Esophagus squamous epithelium (tissue), 5 donors: Measurements from ENCODE around the gene MYO15B. TPM values are rescaled to one million over a fixed set of nuclear protein-coding genes. Genes with fewer than 3 reads are reported as not detected.

Source experiments
- DNase-seq: peaks from one replicate; lab custom pipeline; 2025; lab: John Stamatoyannopoulos, UW
- H3K27ac ChIP-seq, 4 donors: fragments of 200-600 bp; sonication (generic); one replicate each; pipeline ENCODE4 v1.5.1; 2016 to 2019; ENCODE audit warnings: mild to moderate bottlenecking in 1 of 4
- H3K27me3 ChIP-seq, 4 donors: fragments of 200-600 bp; sonication (generic); 1 replicate in 3 of 4; 2 replicates in 1 of 4; pipeline versions ENCODE4 v1.5.1 to v1.6.0; 2017 to 2021; ENCODE audit warnings: antibody characterized with exemption in 1 of 4
- H3K36me3 ChIP-seq, 3 donors: fragments of 200-600 bp; sonication (generic); one replicate each; pipeline ENCODE4 v1.5.1; 2016 to 2019
- H3K4me1 ChIP-seq, 3 donors: fragments of 200-600 bp; sonication (generic); one replicate each; pipeline ENCODE4 v1.5.1; 2017 to 2019
- H3K4me3 ChIP-seq, 4 donors: fragments of 200-600 bp; sonication (generic); 1 replicate in 3 of 4; 2 replicates in 1 of 4; pipeline ENCODE4 v1.5.1; 2016 to 2019; ENCODE audit warnings: mild to moderate bottlenecking in 2 of 4, moderate library complexity in 1 of 4
- H3K9me3 ChIP-seq, 3 donors: fragments of 200-600 bp; sonication (generic); one replicate each; pipeline ENCODE4 v1.5.1; 2016 to 2019
- POLR2A ChIP-seq, 4 donors: fragments of 450-650 bp; IDR thresholded peaks; one replicate each; pipeline ENCODE4 v1.6.1; 2017; ENCODE audit warnings: antibody characterized with exemption in 4 of 4, mild to moderate bottlenecking in 4 of 4, moderate library complexity in 3 of 4
- WGBS, 2 donors: methylation state at CpG; one replicate each; pipeline ENCODE4 v1.1.5; 2018; 5-methylcytosine and 5-hydroxymethylcytosine counted together
- intact Hi-C: fragments of 100-400 bp; cut with DNase I; formaldehyde crosslinking; loops from one replicate; pipeline ENCODE4 v1.15.0; 2022
- total RNA-seq, 4 donors: library from RNA; depleted of rRNA; stranded (reverse); fragments of >200 nt; gene quantifications; one replicate each; pipeline ENCODE4 v1.1.0, GENCODE V29; 2016
- TF ChIP-seq, protein P1 (sequence below), 6 experiments: fragments of 450-650 bp in 4 of 6; fragments of 200-600 bp in 2 of 6; sonication (generic) in 2 of 6; IDR thresholded peaks; one replicate each; pipeline ENCODE4 v1.5.1; 2016 to 2019; ENCODE audit warnings: antibody characterized with exemption in 6 of 6, mild to moderate bottlenecking in 4 of 6, moderate library complexity in 4 of 6
- donor health status: DM: yes; HTN: yes; CAD: no.

MYO15B gene
- total RNA-seq, 4 donors from 2014 or later: 6.3 to 60.7 (median 10.4) TPM

DNA sequence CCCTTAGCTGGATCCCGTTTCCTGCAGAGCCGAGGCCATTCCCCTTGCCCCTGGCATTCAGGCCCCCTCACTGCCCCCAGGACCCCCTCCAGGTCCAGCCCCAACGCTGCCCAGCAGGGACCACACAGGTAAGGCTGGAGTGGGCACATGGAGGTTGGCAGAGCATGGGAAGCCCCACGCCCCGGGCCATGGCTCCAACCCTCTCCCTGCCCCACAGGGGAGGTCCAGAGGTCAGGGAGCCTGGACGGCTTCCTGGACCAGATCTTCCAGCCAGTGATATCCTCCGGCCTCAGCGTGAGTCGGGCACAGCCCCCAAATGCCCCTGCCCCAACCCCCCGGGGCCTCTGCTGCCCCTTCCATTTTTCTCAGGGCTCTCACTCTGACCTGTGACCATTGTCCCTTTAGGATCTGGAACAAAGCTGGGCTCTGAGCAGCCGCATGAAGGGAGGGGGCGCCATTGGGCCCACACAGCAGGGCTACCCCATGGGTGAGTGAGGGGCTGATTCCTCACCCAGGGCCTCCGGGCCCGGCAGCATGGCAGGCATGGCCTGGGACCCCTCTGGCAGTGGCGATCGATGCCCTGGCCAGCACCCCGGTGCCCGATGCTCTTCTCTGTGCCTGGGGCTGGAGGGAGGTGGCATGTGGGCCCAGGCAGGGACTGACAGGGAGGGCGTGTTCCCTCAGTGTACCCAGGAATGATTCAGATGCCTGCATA, 27.1 kb downstream of the MYO15B start:
- intact Hi-C loops: no loop called here
- Histone ChIP-seq H3K36me3 (peaks cover 0 to 82% (median 0%) of the 10 kb centered on the region in 3 donors), H3K27me3 (no peaks in the 10 kb centered on the region)

DNA sequence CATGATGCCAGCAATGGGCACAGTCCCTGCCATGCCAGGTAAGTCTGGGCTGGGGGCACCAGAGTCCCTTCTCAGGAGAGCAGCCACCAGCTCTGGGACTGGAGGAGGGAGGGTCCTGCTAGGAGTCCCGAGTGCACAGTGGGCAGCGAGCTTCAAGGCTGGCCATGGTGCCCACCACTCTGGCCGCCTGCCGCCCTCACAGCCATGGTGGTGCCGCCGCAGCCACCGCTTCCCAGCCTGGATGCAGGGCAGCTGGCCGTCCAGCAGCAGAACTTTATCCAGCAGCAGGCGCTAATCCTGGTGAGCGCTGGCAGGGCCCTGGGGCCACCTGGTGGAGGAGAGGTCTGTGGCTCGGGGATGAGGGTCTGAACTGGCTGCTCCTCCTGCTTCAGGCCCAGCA, 27.7 kb downstream of the MYO15B start:
- 81% methylated on average over 5 of the region's 11 CpGs; no CpG with 5 or more reads in 1 of the 2 donors for WGBS, 2 donors
- peaks cover 0 to 28% (median 8%) of the 10 kb centered on the region in 3 donors for H3K4me1 ChIP-seq
- no peak for DNase-seq
- H3K27ac ChIP-seq: no peak overlapping the region
- intact Hi-C loops: no loop called here
- H3K27me3 ChIP-seq: no peaks in the 10 kb centered on the region
- H3K9me3 ChIP-seq: no peaks in the 10 kb centered on the region
- peaks cover 0 to 88% (median 0%) of the 10 kb centered on the region in 3 donors for H3K36me3 ChIP-seq
- TF ChIP-seq, protein P1, sequence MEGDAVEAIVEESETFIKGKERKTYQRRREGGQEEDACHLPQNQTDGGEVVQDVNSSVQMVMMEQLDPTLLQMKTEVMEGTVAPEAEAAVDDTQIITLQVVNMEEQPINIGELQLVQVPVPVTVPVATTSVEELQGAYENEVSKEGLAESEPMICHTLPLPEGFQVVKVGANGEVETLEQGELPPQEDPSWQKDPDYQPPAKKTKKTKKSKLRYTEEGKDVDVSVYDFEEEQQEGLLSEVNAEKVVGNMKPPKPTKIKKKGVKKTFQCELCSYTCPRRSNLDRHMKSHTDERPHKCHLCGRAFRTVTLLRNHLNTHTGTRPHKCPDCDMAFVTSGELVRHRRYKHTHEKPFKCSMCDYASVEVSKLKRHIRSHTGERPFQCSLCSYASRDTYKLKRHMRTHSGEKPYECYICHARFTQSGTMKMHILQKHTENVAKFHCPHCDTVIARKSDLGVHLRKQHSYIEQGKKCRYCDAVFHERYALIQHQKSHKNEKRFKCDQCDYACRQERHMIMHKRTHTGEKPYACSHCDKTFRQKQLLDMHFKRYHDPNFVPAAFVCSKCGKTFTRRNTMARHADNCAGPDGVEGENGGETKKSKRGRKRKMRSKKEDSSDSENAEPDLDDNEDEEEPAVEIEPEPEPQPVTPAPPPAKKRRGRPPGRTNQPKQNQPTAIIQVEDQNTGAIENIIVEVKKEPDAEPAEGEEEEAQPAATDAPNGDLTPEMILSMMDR (IDR thresholded peaks at IDR 0.05): no peak
- no peak for TF ChIP-seq POLR2A (IDR thresholded peaks at IDR 0.05)
- no peak overlapping the region for H3K4me3 ChIP-seq

More for the DNA sequence above, 27.1 kb downstream of the MYO15B start:
- no peak for DNase-seq
- WGBS, 2 donors: 85% methylated on average over 5 of the region's 19 CpGs; no CpG with 5 or more reads in 1 of the 2 donors
- TF ChIP-seq POLR2A (IDR thresholded peaks at IDR 0.05): no peak
- TF ChIP-seq, protein P1 (IDR thresholded peaks at IDR 0.05): no peak
- Histone ChIP-seq H3K4me3 (no peak overlapping the region), H3K4me1 (peaks cover 0 to 31% (median 8%) of the 10 kb centered on the region in 3 donors), H3K27ac (no peak overlapping the region), H3K9me3 (no peaks in the 10 kb centered on the region)

DNA sequence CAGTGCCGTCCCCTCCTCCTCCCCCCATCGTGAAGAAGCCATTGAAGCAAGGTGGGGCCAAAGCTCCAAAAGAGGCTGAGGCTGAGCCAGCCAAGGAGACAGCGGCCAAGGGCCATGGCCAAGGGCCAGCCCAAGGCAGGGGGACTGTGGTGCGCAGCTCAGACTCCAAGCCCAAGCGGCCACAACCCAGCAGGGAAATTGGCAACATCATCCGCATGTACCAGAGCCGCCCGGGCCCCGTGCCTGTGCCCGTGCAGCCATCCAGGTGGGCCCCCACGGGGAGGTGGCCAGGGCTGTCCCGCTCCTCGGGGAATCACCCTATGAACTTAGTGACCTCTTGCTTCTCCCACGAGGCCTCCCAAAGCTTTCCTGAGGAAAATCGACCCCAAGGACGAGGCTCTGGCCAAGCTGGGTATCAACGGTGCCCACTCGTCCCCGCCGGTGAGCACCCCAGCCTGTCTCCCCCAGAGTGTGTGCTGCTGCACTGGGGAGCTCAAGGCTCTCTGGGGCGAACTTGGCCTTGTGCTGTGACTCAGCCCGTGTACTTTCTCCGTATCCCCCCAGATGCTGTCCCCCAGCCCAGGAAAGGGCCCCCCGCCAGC, 29.0 kb downstream of the MYO15B start:
- Histone ChIP-seq H3K4me1 (peaks cover 0 to 15% (median 5%) of the 10 kb centered on the region in 3 donors), H3K27ac (no peak overlapping the region), H3K9me3 (no peaks in the 10 kb centered on the region), H3K36me3 (peaks cover 0 to 100% (median 0%) of the 10 kb centered on the region in 3 donors), H3K27me3 (no peaks in the 10 kb centered on the region), H3K4me3 (no peak overlapping the region)
- 40 to 79% methylated on average over 1 to 9 of the region's 24 CpGs for WGBS, 2 donors
- intact Hi-C loops: no loop called here
- DNase-seq: no peak
- TF ChIP-seq, protein P1 (IDR thresholded peaks at IDR 0.05): no peak
- TF ChIP-seq POLR2A (IDR thresholded peaks at IDR 0.05): no peak

DNA sequence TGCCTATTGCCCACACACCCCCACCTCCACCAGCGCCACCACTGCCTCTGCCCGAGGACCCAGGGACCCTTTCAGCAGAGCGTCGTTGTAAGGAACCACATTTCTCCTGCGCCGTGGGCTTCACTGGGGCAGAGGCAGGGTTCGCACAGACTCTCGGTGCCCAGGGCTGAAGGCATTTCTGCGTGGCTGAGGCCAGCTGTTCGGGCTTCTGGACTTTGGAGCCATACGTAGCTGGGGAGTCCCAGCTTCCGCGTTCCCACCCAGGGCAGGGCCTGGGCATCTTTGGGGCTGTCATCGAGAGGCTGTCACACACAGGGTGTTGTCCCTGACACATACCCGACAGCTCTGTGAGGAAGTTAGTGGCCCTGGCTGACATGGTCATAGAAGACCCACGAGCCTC, 29.6 kb downstream of the MYO15B start:
- WGBS, 2 donors: 40 to 82% methylated on average over 1 to 3 of the region's 16 CpGs
- H3K27ac ChIP-seq: no peak overlapping the region
- peaks cover 0 to 9% (median 0%) of the 10 kb centered on the region in 3 donors for H3K4me1 ChIP-seq
- DNase-seq: no peak
- H3K27me3 ChIP-seq: no peaks in the 10 kb centered on the region
- H3K36me3 ChIP-seq: peaks cover 0 to 98% (median 0%) of the 10 kb centered on the region in 3 donors
- TF ChIP-seq POLR2A (IDR thresholded peaks at IDR 0.05): no peak
- TF ChIP-seq, protein P1 (IDR thresholded peaks at IDR 0.05): no peak
- no peak overlapping the region for H3K4me3 ChIP-seq
- H3K9me3 ChIP-seq: no peaks in the 10 kb centered on the region
- intact Hi-C loops: no loop called here

DNA sequence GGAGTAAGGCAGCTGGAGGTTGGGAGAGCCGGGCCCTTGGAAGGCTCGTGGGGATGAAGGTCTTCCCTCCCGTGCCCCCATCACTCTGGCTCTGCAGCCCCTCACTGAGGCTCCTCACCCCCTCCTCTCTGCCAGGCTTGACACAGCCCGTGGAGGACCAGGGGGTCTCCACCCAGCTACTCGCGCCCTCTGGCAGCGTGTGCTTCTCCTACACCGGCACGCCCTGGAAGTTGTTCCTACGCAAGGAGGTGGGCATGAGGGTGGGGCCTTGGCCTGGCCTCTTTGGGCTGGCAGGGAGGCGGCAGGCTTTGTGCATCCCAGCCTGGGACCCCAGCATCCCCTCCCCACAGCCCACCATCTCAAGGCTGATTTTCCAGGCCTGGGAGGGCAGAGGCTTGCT, 30.1 kb downstream of the MYO15B start:
- no peak for DNase-seq
- no peak overlapping the region for H3K4me3 ChIP-seq
- WGBS, 2 donors: 80 to 90% methylated on average over 6 to 11 of the region's 11 CpGs
- no peaks in the 10 kb centered on the region for H3K9me3 ChIP-seq
- no peaks in the 10 kb centered on the region for H3K27me3 ChIP-seq
- peaks cover 0 to 93% (median 0%) of the 10 kb centered on the region in 3 donors for H3K36me3 ChIP-seq
- intact Hi-C loops: no loop called here
- no peak overlapping the region for H3K27ac ChIP-seq
- H3K4me1 ChIP-seq: peaks cover 0 to 4% (median 0%) of the 10 kb centered on the region in 3 donors
- TF ChIP-seq, protein P1 (IDR thresholded peaks at IDR 0.05): no peak
- TF ChIP-seq POLR2A (IDR thresholded peaks at IDR 0.05): no peak
